Hepatic stellate cell (primary cell): ENCODE measurements around the gene SPTB.
A peak's percentile ranks its signal among the peaks of the same experiment; 100 is the strongest.

Experiments
- DNase-seq: peaks from one replicate; pipeline ENCODE4 v3.0.0; 2011; ENCODE audit warnings: low spot score

The SPTB gene

GRCh38 chr14:64748995-64749714, 130.6 kb downstream of the SPTB start:
- no peak for DNase-seq

- DNase-seq: no peak
Observed at GRCh38 chr14:64748521-64748920, 131.2 kb downstream of the SPTB start.

GRCh38 chr14:64747327-64747726, 132.4 kb downstream of the SPTB start:
- DNase-seq: no peak

DNA sequence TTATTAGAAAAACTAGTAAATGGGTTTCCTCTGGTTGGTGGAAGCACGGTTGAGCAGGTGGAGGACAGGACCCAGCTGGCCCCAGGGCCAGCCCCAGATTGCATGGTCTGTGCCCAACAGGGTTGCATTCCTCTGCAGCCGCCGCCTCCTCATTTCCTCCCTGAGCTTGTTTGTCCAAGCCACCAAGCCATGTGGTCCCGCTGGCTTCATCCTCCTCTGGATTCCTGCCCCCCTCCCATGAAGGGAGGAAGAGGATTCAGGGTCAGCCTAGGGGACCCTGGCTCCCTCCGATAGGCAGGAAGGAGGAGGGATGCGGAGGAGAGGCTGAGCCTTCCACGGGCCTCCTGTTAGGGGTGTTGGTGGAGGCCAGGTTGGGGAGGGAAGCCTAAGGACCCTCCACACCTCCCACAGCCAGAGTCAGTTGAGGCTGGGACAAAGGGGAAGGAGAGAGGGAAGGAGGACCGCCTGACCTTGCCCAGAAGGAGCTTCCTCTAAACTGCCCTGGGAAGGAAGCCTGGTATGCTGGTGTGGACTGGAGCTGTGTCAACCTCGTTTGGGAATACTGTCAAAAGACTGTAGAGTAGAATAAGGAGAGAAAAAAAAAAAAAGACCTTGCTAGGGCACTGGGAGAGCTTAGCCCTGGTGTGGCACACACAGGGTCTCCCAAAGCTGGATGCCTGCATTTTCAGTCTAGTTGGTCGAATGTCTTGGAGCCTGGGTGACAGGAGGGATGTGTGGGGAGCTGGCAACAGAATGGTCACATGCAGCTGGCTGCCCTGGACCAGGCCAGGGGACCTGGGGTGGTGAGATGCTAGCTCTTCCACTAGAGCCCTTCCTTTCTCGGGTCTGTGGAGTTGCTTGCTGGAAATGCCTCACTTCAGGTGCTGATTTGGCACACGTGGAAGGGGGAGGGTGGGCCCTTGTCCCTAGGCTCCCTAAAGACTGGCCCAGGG, 133.1 kb downstream of the SPTB start:
- peak; percentile 72 for DNase-seq

- DNase-seq: peak; percentile 76
Observed at GRCh38 chr14:64745511-64746091, 134.1 kb downstream of the SPTB start.

DNA sequence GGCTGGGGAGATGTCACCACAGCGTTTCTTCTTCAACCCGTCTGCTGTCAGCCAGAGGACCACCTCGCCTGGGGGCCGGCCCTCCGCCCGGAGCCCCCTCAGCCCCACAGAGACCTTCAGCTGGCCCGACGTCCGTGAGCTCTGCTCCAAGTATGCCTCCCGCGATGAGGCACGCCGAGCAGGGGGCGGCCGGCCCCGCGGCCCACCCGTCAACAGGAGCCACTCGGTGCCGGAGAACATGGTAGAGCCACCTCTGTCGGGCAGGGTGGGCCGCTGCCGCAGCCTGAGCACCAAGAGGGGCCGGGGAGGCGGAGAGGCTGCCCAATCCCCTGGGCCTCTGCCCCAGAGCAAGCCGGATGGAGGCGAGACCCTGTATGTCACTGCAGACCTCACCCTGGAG, 136.6 kb downstream of the SPTB start:
- DNase-seq: no peak

- DNase-seq: no peak
Observed at GRCh38 chr14:64741961-64742360, 137.7 kb downstream of the SPTB start.

DNA sequence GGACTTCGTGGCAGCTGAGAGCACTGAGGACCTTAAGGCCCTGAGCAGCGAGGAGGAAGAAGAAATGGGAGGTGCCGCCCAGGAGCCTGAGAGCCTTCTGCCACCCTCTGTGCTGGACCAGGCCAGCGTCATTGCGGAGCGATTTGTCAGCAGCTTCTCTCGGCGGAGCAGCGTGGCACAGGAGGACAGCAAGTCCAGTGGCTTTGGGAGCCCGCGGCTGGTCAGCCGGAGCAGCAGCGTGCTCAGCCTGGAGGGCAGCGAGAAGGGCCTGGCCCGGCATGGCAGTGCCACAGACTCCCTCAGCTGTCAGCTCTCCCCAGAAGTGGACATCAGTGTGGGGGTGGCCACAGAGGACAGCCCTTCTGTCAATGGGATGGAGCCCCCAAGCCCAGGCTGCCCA, 138.5 kb downstream of the SPTB start:
- DNase-seq: no peak

DNA sequence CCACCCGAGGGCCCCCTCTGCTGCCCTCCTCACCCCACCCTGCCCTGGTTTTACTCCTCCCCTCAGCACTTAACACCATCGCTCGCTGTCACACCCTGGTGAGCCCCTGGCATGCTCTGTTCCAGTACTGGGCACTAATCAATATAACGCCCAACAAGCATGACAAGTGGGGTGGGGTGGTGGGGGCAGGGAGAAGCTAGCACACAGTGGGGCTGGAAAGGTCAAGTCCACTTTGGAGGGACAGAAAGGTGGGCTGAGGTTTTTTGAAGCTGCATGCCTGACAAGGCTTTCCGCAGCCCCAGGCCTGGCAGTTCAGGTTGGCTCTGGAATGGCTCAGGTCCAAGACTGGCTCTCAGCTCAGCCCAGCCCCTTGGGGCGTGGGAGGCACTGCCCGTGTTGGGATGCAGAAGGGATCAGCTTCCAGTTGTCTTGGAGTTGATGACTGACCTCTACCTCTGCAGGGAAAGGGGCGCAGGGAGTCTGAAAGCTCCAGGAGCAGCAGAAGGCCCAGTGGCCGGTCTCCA, 141.4 kb downstream of the SPTB start:
- DNase-seq: no peak

DNA sequence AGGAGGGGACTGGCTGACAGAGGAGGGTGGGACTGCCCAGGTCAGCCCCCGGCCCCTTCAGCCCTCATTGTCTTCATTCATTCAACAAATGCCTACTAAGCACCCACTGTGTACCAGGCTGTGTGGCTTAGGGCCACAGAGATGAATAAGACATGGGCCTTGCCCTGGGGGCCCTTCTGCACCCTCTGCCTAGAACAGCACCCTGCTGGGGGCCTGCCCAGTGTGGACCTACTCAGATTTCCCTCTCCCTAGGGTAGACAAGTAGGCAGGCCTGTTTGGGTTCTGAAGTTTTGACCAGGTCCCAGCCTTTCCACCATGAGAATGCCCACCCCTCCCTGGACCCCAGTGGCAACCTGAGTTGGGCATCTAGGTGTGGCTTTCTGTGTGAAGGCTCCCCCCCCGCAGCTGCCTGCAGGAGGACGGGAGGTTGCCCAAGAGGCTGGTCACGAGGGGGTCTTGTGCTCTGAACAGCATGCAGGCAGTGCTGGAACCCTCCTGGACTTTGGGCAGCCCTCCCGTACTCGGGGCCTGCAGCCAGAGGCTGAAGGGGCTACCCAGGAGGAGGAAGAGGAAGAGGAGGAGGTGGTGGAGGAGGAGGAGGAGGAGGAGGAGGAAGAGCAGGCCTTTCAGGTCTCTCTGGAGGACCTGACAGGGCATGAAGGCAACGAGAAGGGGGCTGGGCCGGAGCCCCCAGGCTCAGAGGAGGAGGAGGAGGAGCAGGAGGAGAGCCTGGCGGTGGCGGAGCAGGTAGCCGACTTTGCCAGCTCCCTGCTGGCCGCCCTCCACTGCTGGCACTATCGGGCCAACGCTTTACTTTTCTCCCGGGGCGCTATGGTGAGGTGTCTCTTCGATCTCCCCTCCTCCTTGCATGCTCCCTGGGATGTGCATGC, 142.1 kb downstream of the SPTB start:
- DNase-seq: no peak

DNA sequence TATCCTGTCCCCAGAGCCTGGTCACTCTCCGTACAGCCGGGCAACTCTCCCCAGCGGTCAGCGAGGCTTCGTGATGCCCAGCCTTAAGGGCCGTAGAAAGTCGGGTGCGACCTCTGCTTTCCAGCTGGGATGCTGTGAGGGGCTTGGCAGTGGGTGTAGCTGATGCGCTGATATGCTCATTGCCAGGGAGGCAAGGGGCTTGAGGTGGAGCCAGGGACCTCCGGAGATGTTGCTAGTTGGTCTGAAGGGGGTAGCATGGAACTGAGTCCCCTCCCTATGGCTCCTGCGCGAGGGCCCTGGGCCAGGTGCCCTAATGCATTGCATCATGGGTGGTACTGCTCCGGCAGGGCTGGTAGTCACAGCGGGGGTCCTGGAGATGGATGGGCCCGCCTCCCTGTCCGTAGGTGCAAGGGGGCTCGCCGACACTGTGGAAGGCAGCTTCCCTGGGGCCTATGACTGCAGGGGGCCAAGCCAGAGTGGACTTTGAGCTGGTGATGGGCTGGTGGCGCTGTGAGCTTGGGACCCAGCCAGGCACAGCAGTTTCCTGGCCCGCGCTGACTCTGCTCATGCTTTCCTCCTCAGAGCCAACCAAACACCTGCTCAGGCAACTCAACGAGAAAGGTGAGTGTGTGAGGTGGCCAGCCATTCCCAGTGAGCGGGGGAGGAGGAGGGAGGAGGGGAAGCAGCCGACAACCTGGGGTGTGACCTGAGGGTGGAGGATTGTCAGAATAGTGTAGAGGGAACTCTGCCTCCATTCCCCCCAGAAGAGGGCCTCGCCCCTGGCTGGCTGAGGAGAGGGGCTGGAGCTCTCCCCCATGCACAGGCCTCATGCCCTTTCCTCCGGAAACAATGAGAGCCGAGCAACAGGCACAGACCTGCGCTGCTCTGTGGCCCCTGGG, 143.2 kb downstream of the SPTB start:
- DNase-seq: no peak

DNA sequence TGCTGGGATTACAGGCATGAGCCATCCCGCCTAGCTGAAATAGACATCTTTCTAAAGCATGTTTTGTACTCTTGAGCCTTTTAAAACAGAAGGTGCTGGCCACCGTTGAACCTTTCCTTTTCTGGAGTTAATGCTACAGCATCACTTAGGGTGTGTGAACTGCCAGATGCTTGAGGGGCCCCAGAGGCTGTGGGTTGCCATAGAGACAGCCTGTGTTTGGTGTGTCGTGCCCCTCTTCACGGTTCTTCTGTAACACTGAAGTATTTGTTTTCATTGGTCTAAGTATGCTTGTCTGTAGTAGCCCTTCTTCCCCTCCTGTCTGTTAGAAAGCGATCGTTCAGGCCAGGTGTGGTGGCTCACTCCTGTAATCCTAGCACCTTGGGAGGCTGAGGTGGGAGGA, 144.7 kb downstream of the SPTB start:
- no peak for DNase-seq

GRCh38 chr14:64733899-64734298, 145.8 kb downstream of the SPTB start:
- DNase-seq: no peak

GRCh38 chr14:64733321-64733720, 146.4 kb downstream of the SPTB start:
- no peak for DNase-seq

DNA sequence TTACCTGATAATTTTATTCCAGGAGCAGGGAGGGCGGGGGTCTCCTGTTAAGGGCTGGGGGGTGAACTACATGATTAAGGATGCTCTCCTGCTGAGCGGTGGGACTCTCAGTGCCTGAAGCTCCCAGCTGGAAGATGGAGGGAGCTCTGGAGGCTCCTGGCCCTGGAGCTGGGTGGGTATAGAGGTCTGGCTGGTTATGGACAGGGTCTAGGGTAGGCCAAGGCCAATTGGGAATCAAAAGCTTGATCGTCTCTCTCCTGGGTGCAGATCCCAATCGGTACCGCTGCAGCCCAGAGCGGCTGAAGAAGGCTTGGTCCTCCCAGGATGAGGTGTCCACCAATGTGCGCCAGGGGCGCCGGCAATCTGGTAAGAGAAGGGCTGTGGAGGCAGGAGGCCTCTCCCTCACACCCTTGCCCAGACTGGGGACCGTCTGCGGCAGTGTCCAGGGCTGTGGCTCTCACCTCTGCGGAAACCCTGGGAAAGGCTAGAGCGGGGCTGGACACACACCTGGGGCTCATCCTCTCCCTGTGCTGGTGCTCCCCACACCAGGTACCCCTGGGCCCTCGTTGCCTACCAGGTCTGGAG, 147.1 kb downstream of the SPTB start:
- DNase-seq: no peak

DNA sequence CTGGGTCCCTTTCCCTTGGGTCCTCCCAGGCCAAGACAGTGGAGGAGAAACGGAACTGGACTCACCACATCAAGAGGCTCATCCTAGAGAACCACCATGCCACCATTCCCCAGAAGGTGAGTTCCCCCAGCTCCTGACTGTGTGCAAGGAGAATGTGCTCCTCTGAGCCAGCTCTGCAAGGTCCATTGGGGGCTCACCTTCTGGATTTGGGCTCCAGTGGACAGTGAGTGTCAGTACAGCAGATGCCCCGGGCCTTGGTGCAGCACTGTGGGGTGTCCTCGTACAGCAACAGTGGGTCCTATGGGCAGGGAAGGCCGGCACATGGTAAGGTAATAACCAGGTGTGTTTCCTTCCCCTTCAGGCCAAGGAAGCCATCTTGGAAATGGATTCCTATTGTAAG, 147.6 kb downstream of the SPTB start:
- DNase-seq: no peak

DNA sequence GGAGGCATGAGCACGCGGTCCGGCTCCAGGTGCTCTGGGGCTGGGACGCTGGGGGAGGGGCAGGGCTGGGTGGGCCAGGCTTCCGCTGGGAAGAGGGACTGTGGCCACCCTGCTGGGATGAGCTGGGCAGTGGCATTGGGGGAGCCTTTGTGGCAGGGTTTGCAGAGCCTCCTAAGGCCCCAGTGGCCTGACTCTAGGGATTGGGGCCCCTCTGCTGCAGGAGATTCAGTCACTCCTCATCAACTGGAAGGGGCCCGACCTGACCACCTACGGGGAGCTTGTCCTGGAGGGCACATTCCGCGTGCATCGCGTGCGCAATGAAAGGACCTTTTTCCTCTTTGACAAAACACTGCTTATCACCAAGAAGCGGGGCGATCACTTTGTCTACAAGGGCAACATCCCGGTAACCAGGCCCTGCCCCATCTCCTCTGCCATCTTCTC, 148.5 kb downstream of the SPTB start:
- DNase-seq: no peak

DNA sequence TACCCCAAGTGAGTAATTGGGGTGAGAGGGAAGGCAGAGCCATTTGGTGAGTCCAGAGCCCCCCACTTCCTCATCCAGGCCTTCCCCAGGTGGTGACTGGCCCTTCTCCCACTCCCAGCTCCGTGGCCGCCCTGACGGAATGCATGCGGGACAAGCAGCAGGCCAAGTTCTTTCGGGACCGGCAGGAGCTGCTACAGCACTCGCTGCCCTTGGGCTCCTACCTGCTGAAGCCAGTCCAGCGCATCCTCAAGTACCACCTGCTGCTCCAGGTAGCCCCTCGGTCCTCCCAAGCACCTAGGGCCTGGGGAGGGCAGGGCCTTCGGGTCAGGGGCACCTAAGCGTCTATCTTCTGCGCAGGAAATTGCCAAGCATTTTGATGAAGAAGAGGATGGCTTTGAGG, 149.0 kb downstream of the SPTB start:
- no peak for DNase-seq

DNA sequence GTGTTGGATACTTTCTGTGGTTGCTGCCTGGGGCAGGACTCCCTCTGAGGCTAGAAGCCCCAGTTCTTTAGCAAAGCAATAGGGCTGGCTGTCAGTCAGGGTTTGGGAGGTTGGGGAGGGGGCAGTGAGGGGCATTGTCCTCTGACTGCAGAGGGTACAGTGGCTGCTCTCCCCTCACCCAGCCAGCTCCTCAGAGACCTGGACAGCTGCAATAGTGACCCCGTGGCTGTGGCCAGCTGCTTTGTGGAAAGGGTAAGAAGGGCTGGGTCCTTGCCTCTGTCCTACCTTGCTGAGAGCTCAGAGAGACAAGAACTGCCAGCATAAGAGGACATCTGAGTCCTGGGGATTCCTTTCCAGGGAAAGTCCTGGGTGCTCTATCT, 149.7 kb downstream of the SPTB start:
- DNase-seq: no peak

DNA sequence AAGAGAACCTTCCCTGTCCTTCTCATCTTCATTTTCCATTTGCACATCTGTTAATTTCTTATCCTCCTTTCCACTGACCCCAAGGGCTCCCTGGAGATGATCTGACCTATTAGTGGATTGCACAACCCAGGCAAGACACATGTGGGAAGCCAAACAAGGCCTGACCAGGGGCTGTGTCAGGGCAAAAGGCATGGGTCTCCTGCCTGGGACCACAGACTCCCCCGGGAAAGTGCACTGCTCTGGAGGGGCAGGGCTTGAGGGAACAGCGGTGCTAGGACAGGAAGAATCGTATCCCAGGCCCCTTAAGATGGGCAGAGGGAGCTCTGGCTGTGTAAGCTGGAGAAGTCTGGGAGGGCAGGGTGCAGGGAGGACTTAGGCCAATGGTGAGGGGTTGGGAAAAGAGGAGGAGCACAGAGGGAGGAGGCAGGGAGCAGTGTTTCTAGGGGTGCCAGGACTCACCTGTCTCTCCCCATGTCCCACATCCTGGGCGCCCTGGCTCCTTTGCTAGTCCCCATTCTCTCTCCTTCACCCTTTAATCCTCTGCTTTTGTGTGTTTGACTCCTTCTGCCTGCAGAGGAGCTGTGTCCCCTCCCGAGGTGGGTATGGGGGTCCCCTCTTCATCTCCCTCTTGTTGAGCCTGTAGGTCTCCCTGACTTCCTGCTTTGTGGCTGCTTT, 150.2 kb downstream of the SPTB start:
- no peak for DNase-seq
